ENCODE measurements around the gene LARGE2. TPM values are rescaled to one million over a fixed set of nuclear protein-coding genes. Genes with fewer than 3 reads are reported as not detected.

The LARGE2 gene
- polyA plus RNA-seq, 6 donors from 2014 or later = 30.6 to 84.4 (median 37.4) TPM

GRCh38 chr11:45947885-45948284 is 25.4 kb downstream of the LARGE2 start:
- Mint-ChIP-seq H3K27me3 (no peaks in the 10 kb centered on the region), H3K36me3 (peaks cover 16 to 32% of the 10 kb centered on the region in 2 donors), H3K9me3 (no peaks in the 10 kb centered on the region), H3K4me3 (no peak overlapping the region), H3K27ac (no peak overlapping the region), H3K4me1 (peaks cover 0 to 15% (median 5%) of the 10 kb centered on the region in 3 donors)
- DNase-seq (no peak), ATAC-seq (ENCODE audit: low read depth in 2 of 2) (no peak)

GRCh38 chr11:45948356-45948755 is 25.9 kb downstream of the LARGE2 start:
- Mint-ChIP-seq H3K36me3 (peaks cover 15 to 32% of the 10 kb centered on the region in 2 donors), H3K27ac (peak overlapping the region in 1 of 6 donors; percentile 60), H3K27me3 (no peaks in the 10 kb centered on the region), H3K4me3 (no peak overlapping the region), H3K9me3 (no peaks in the 10 kb centered on the region), H3K4me1 (peaks cover 0 to 15% (median 5%) of the 10 kb centered on the region in 3 donors)
- no peak for DNase-seq
- no peak for ATAC-seq (ENCODE audit: low read depth in 2 of 2)

- H3K36me3 Mint-ChIP-seq = peaks cover 10 to 25% of the 10 kb centered on the region in 2 donors
- H3K27ac Mint-ChIP-seq = peak overlapping the region in 1 of 6 donors; percentile 33
Observed at GRCh38 chr11:45949992-45950407, 27.5 kb downstream of the LARGE2 start.

GRCh38 chr11:45959851-45960250 is 37.4 kb downstream of the LARGE2 start:
- H3K4me1 Mint-ChIP-seq = peaks cover 0 to 17% (median 12%) of the 10 kb centered on the region in 3 donors
- H3K9me3 Mint-ChIP-seq = peaks cover 0 to 3% (median 0%) of the 10 kb centered on the region in 7 donors
- ATAC-seq (ENCODE audit: low read depth in 2 of 2) (no peak), DNase-seq (no peak)
- no peak overlapping the region for H3K4me3 Mint-ChIP-seq
- peak overlapping the region in 1 of 6 donors; percentile 60 for H3K27ac Mint-ChIP-seq
- no peaks in the 10 kb centered on the region for H3K27me3 Mint-ChIP-seq
- H3K36me3 Mint-ChIP-seq = peaks cover 8 to 19% of the 10 kb centered on the region in 2 donors

More at GRCh38 chr11:45949992-45950407, 27.5 kb downstream of the LARGE2 start:
- no peak overlapping the region for H3K4me3 Mint-ChIP-seq
- H3K9me3 Mint-ChIP-seq = no peaks in the 10 kb centered on the region
- DNase-seq = no peak
- peaks cover 0 to 12% (median 2%) of the 10 kb centered on the region in 3 donors for H3K4me1 Mint-ChIP-seq
- no peak for ATAC-seq (ENCODE audit: low read depth in 2 of 2)
- no peaks in the 10 kb centered on the region for H3K27me3 Mint-ChIP-seq

GRCh38 chr11:45960387-45961095 is 38.1 kb downstream of the LARGE2 start:
- Mint-ChIP-seq H3K27ac (no peak overlapping the region), H3K4me1 (peaks cover 0 to 17% (median 12%) of the 10 kb centered on the region in 3 donors), H3K36me3 (peaks cover 8 to 14% of the 10 kb centered on the region in 2 donors), H3K4me3 (no peak overlapping the region), H3K27me3 (no peaks in the 10 kb centered on the region), H3K9me3 (peaks cover 0 to 3% (median 0%) of the 10 kb centered on the region in 7 donors)
- DNase-seq (no peak), ATAC-seq (ENCODE audit: low read depth in 2 of 2) (no peak)

GRCh38 chr11:45961751-45962240 is 39.3 kb downstream of the LARGE2 start:
- DNase-seq = no peak
- H3K36me3 Mint-ChIP-seq = peaks cover 1 to 7% of the 10 kb centered on the region in 2 donors
- peak overlapping the region in 1 of 6 donors; percentile 39 for H3K27ac Mint-ChIP-seq
- H3K27me3 Mint-ChIP-seq = no peaks in the 10 kb centered on the region
- ATAC-seq (ENCODE audit: low read depth in 2 of 2) = no peak
- H3K9me3 Mint-ChIP-seq = peaks cover 0 to 3% (median 0%) of the 10 kb centered on the region in 7 donors
- H3K4me3 Mint-ChIP-seq = no peak overlapping the region
- H3K4me1 Mint-ChIP-seq = peaks cover 0 to 13% (median 12%) of the 10 kb centered on the region in 3 donors

- DNase-seq = peak; percentile 52
- Mint-ChIP-seq H3K9me3 (no peaks in the 10 kb centered on the region), H3K4me1 (no peaks in the 10 kb centered on the region), H3K4me3 (no peak overlapping the region), H3K27ac (no peak overlapping the region), H3K36me3 (peaks cover 0 to 16% of the 10 kb centered on the region in 2 donors), H3K27me3 (no peaks in the 10 kb centered on the region)
- peak; percentile 96 to 98 for ATAC-seq (ENCODE audit: low read depth in 2 of 2)
Observed at GRCh38 chr11:45964911-45965389, 42.5 kb downstream of the LARGE2 start.

- no peak for ATAC-seq (ENCODE audit: low read depth in 2 of 2)
- Mint-ChIP-seq H3K4me1 (no peaks in the 10 kb centered on the region), H3K36me3 (peaks cover 0 to 17% of the 10 kb centered on the region in 2 donors), H3K27me3 (no peaks in the 10 kb centered on the region), H3K27ac (peak overlapping the region in 1 of 6 donors; percentile 2), H3K4me3 (no peak overlapping the region), H3K9me3 (no peaks in the 10 kb centered on the region)
- DNase-seq = no peak
Observed at GRCh38 chr11:45967506-45967905, 45.0 kb downstream of the LARGE2 start.

- H3K4me3 Mint-ChIP-seq = no peak overlapping the region
- no peaks in the 10 kb centered on the region for H3K9me3 Mint-ChIP-seq
- H3K36me3 Mint-ChIP-seq = peaks cover 0 to 17% of the 10 kb centered on the region in 2 donors
- H3K4me1 Mint-ChIP-seq = no peaks in the 10 kb centered on the region
- ATAC-seq (ENCODE audit: low read depth in 2 of 2) (no peak), DNase-seq (no peak)
- peak overlapping the region in 3 of 6 donors; percentile 12 to 78 (median 71) for H3K27ac Mint-ChIP-seq
- H3K27me3 Mint-ChIP-seq = no peaks in the 10 kb centered on the region
Observed at GRCh38 chr11:45968901-45969300, 46.4 kb downstream of the LARGE2 start.

- Mint-ChIP-seq H3K4me1 (peaks cover 0 to 4% (median 0%) of the 10 kb centered on the region in 3 donors), H3K27me3 (no peaks in the 10 kb centered on the region), H3K4me3 (no peak overlapping the region), H3K36me3 (peaks cover 8 to 12% of the 10 kb centered on the region in 2 donors), H3K27ac (peak overlapping the region in 1 of 6 donors; percentile 35), H3K9me3 (no peaks in the 10 kb centered on the region)
- DNase-seq (no peak), ATAC-seq (ENCODE audit: low read depth in 2 of 2) (no peak)
Observed at GRCh38 chr11:45973601-45974000, 51.1 kb downstream of the LARGE2 start.

GRCh38 chr11:45974806-45975205 is 52.4 kb downstream of the LARGE2 start:
- peaks cover 3 to 8% of the 10 kb centered on the region in 2 donors for H3K36me3 Mint-ChIP-seq
- no peak for ATAC-seq (ENCODE audit: low read depth in 2 of 2)
- H3K4me3 Mint-ChIP-seq = no peak overlapping the region
- no peaks in the 10 kb centered on the region for H3K27me3 Mint-ChIP-seq
- no peak for DNase-seq
- H3K27ac Mint-ChIP-seq = peak overlapping the region in 2 of 6 donors; percentile 34 to 44
- H3K9me3 Mint-ChIP-seq = no peaks in the 10 kb centered on the region
- peaks cover 0 to 4% (median 0%) of the 10 kb centered on the region in 3 donors for H3K4me1 Mint-ChIP-seq

All from naive B cell (primary cell).